Epidermal melanocyte (primary cell): ENCODE results near the gene DPAGT1.
A peak's percentile ranks its signal among the peaks of the same experiment; 100 is the strongest.
"Not testable (repeated sequence)": the region's sequence is repeated elsewhere in the genome, so short reads cannot be mapped to it uniquely, and the experiment has no call there.

Source experiments
- DNase-seq: peaks from one replicate; pipeline ENCODE4 v3.0.0; 2011; ENCODE audit warnings: low spot score; ENCODE audit not compliant: insufficient read length

DPAGT1 gene

GRCh38 chr11:119059128-119059527 lies 42.5 kb downstream of the DPAGT1 start:
- not testable (repeated sequence) for DNase-seq

- peak; percentile 100 for DNase-seq
These were observed 44.5 kb downstream of the DPAGT1 start, which contains the start of gene HYOU1 for GRCh38 chr11:119057000-119057769. Gene HYOU1 (minus strand): TSS chr11:119057205. CDS start chr11:119056160, 1,045 bp downstream.

- DNase-seq, result no peak
These were observed 45.1 kb downstream of the DPAGT1 start for GRCh38 chr11:119056421-119056999.

GRCh38 chr11:119055901-119056300 lies 45.8 kb downstream of the DPAGT1 start:
- DNase-seq, result peak; percentile 37

- no peak for DNase-seq
These were observed 47.2 kb downstream of the DPAGT1 start for GRCh38 chr11:119054418-119054817.

GRCh38 chr11:119052163-119052814 lies 49.4 kb downstream of the DPAGT1 start:
- no peak for DNase-seq

- DNase-seq, result no peak
These were observed 50.1 kb downstream of the DPAGT1 start for GRCh38 chr11:119051440-119052162.

GRCh38 chr11:119049081-119049480 lies 52.6 kb downstream of the DPAGT1 start:
- DNase-seq, result no peak

- no peak for DNase-seq
These were observed 53.0 kb downstream of the DPAGT1 start for GRCh38 chr11:119048644-119049043.

- no peak for DNase-seq
These were observed 54.4 kb downstream of the DPAGT1 start for GRCh38 chr11:119047205-119047604.
